ENCODE measurements around the gene FOS. TPM values are rescaled to one million over a fixed set of nuclear protein-coding genes. Genes with fewer than 3 reads are reported as not detected.

Gene FOS
- total and polyA plus RNA-seq, 2 experiments from 2014 or later: 47.3 to 54.8 TPM

- Histone ChIP-seq H3K27me3 (ENCODE audit: insufficient read depth) (no peaks in the 10 kb centered on the region), H3K4me3 (no peak overlapping the region), H3K79me2 (replicated peaks; ENCODE audit: insufficient read depth) (no peaks in the 10 kb centered on the region), H4K20me1 (replicated peaks; ENCODE audit: insufficient read depth) (no peaks in the 10 kb centered on the region), H3K4me1 (ENCODE audit: insufficient read depth) (peaks cover 13% of the 10 kb centered on the region), H3K36me3 (ENCODE audit: insufficient read depth) (no peaks in the 10 kb centered on the region), H3F3A (replicated peaks; ENCODE audit: low read depth) (no peaks in the 10 kb centered on the region), H3K4me2 (no peak overlapping the region), H2AFZ (peak overlapping the region; percentile 64; the same call in 1 of the 2 replicates), H3K27ac (ENCODE audit: low read depth) (no peak overlapping the region), H3K9me2 (ENCODE audit: insufficient read depth) (no peaks in the 10 kb centered on the region)
- Mint-ChIP-seq H3K27me3 (ENCODE audit: insufficient read depth, low read depth, poor library complexity) (peaks cover 6% of the 10 kb centered on the region), H3K27ac (no peak overlapping the region), H3K9me3 (no peaks in the 10 kb centered on the region; the same call in 2 of the 3 replicates), H3K4me1 (peaks cover 24% of the 10 kb centered on the region), H3K4me3 (no peak overlapping the region), H3K36me3 (ENCODE audit: low read depth) (no peaks in the 10 kb centered on the region)
- DNase-seq (ENCODE audit: low spot score): no peak
- no peak for ATAC-seq
- TF ChIP-seq STAT1 (IDR thresholded peaks at IDR 0.05; ENCODE audit: unreplicated experiment) (no peak), CTCF (conservative IDR thresholded peaks at IDR 0.05; ENCODE audit: low read depth in 2 of 2) (no peak), EZH2 (IDR thresholded peaks at IDR 0.05; ENCODE audit: low read depth, unreplicated experiment) (no peak), ZNF114 (CRISPR knock-in tag; IDR thresholded peaks at IDR 0.05) (no peak), ZNF462 (CRISPR knock-in tag; IDR thresholded peaks at IDR 0.05) (no peak), JUNB (IDR thresholded peaks at IDR 0.05; ENCODE audit: unreplicated experiment) (no peak), REST (IDR thresholded peaks at IDR 0.05; ENCODE audit: unreplicated experiment) (no peak), CREB1 (CRISPR knock-in tag; IDR thresholded peaks at IDR 0.05; ENCODE audit: low read depth) (no peak), EZH2phosphoT487 (IDR thresholded peaks at IDR 0.05; ENCODE audit: unreplicated experiment) (no peak), NANOG (IDR thresholded peaks at IDR 0.05; ENCODE audit: borderline replicate concordance) (no peak), POLR2AphosphoS5 (IDR thresholded peaks at IDR 0.05; ENCODE audit: low read depth) (no peak), ETS1 (IDR thresholded peaks at IDR 0.05) (no peak), ZNF331 (CRISPR knock-in tag; IDR thresholded peaks at IDR 0.05; ENCODE audit: low read depth) (no peak)
Observed at GRCh38 chr14:75249958-75250336, 28.7 kb upstream of the FOS start.

Data from GM23338 (cell line).